ENCODE data around the gene C6orf132.

The C6orf132 gene

DNA sequence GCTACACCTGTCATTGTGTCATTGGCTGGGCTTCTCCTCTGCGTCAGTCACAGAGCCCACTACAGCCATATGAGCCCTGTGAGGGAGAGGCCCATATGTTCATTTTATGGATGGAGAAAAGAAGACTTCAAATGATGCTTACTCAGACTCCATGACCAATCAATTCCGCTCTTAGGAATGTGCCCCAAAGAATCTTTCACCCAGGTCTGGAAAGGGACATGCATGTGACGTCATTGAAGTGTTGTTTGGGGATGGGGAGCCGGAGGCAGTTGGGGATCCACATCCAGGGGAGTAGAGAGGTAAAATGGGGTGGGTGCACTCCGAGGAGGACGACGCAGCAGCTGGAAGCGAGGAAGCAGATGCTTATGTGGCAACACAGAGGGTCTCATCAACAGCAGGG, 9.6 kb upstream of the C6orf132 start:
- no peak overlapping the region for H3K27ac ChIP-seq
- TF ChIP-seq, protein P1, sequence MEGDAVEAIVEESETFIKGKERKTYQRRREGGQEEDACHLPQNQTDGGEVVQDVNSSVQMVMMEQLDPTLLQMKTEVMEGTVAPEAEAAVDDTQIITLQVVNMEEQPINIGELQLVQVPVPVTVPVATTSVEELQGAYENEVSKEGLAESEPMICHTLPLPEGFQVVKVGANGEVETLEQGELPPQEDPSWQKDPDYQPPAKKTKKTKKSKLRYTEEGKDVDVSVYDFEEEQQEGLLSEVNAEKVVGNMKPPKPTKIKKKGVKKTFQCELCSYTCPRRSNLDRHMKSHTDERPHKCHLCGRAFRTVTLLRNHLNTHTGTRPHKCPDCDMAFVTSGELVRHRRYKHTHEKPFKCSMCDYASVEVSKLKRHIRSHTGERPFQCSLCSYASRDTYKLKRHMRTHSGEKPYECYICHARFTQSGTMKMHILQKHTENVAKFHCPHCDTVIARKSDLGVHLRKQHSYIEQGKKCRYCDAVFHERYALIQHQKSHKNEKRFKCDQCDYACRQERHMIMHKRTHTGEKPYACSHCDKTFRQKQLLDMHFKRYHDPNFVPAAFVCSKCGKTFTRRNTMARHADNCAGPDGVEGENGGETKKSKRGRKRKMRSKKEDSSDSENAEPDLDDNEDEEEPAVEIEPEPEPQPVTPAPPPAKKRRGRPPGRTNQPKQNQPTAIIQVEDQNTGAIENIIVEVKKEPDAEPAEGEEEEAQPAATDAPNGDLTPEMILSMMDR (IDR thresholded peaks at IDR 0.05; ENCODE audit: low read depth, low read length, missing control alignments) = no peak
- in situ Hi-C loops (cut with HindIII; ENCODE audit: low pct_ligation_motif_present, low sequenced_read_pairs) = no loop called here
- H3K36me3 ChIP-seq (replicated peaks) = no peaks in the 10 kb centered on the region
- H3K4me3 ChIP-seq (ENCODE audit: low read depth, low read length) = no peak overlapping the region
- DNase-seq = no peak
- H3K27me3 ChIP-seq (replicated peaks) = no peaks in the 10 kb centered on the region

DNA sequence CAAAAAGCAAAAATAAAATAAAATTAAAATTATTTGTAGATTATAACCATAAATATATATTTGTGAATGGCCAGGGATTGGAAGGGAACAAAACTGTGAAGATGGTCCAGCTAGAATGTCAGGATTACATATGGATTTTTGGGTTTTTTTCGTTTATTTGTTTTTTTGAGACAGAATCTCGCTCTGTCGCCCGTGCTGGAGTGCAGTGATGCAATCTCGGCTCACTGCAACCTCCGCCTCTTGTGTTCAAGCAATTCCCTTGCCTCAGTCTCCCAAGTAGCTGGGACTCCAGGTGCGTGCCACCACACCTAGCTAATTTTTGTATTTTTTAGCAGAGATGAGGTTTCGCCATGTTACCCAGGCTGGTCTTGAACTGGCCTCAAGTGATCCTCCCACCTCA, 7.8 kb upstream of the C6orf132 start:
- Histone ChIP-seq H3K27ac (no peak overlapping the region), H3K4me3 (ENCODE audit: low read depth, low read length) (no peak overlapping the region), H3K27me3 (replicated peaks) (no peaks in the 10 kb centered on the region), H3K36me3 (replicated peaks) (no peaks in the 10 kb centered on the region)
- in situ Hi-C loops (cut with HindIII; ENCODE audit: low pct_ligation_motif_present, low sequenced_read_pairs) = no loop called here
- TF ChIP-seq, protein P1 (IDR thresholded peaks at IDR 0.05; ENCODE audit: low read depth, low read length, missing control alignments) = no peak
- no peak for DNase-seq

DNA sequence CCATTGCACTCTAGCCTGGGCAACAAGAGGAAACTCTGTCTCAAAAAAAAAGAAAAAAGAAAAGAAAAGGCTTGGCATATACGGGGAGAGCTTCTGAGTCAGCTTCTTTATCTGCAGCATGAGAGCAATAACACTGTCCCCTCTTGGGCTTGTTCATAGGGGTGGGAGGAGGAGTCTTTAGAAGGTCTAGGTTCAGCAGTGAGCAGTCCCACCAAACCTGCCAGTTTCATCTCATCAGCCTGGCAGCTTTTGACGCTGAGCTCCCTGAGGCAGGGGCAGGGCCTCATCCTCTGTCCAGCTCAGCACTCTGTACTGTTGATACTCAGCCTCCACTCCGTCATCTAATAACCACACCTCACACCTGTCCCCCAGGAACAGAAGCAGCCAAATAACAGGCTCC, 5.6 kb upstream of the C6orf132 start:
- TF ChIP-seq, protein P1 (IDR thresholded peaks at IDR 0.05; ENCODE audit: low read depth, low read length, missing control alignments) = no peak
- no peaks in the 10 kb centered on the region for H3K27me3 ChIP-seq (replicated peaks)
- H3K27ac ChIP-seq = no peak overlapping the region

DNA sequence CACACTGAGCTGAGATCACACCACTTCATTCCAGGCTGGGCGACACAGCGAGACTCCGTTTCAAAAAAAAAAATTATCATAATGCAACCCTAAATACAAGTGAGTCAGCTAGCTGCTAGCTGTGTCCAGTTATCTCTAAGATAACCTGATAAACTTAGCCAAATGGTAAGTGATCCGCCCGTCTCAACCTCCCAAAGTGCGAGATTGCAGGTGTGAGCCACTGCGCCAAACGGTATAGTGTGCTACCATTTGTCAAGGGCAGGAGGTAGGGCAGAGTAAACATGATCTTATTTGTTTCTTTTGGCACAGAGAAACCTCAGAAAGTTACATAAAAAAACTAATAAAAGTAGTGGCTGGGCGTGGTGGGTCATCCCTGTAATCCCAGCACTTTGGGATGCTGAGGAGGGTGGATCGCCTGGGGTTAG, 4.7 kb upstream of the C6orf132 start:
- DNase-seq = no peak
- Histone ChIP-seq H3K4me3 (ENCODE audit: low read depth, low read length) (no peak overlapping the region), H3K36me3 (replicated peaks) (no peaks in the 10 kb centered on the region), H3K27me3 (replicated peaks) (no peaks in the 10 kb centered on the region), H3K27ac (no peak overlapping the region)
- in situ Hi-C loops (cut with HindIII; ENCODE audit: low pct_ligation_motif_present, low sequenced_read_pairs) = no loop called here
- TF ChIP-seq, protein P1 (IDR thresholded peaks at IDR 0.05; ENCODE audit: low read depth, low read length, missing control alignments) = no peak

More for the DNA sequence above, 5.6 kb upstream of the C6orf132 start:
- DNase-seq = peak; percentile 47
- no peaks in the 10 kb centered on the region for H3K36me3 ChIP-seq (replicated peaks)
- in situ Hi-C loops (cut with HindIII; ENCODE audit: low pct_ligation_motif_present, low sequenced_read_pairs) = no loop called here
- no peak overlapping the region for H3K4me3 ChIP-seq (ENCODE audit: low read depth, low read length)

DNA sequence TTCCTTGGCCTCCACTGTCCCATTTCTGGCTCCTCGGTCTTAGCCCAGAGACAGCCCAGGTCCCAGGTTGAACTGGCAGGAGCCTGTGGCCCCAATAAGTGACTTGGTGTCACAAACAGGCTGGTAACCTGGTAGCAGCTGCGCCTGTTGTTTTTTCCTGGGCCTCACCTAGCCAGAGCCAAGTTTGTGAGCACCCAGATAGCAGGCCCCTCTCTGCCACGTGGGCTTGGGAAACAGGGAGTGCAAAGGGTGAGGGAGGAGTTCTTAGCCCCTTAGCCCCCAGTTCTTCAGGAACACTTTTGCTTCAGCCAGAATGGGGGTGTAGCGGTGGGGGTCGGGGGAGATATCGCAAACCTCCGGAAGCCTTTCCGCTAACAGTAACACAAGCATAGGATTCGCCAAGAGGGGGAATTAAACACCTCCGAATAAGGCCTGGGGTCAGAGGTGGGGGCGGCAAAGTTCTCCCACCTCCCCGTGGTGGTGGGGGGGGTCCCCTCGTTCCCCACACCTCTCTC, 760 bp downstream of the C6orf132 start:
- peak overlapping the region; percentile 91 for H3K27ac ChIP-seq
- peak overlapping the region; percentile 70 for H3K4me3 ChIP-seq (ENCODE audit: low read depth, low read length)
- in situ Hi-C loops (cut with HindIII; ENCODE audit: low pct_ligation_motif_present, low sequenced_read_pairs) = no loop called here
- H3K36me3 ChIP-seq (replicated peaks) = no peaks in the 10 kb centered on the region
- H3K27me3 ChIP-seq (replicated peaks) = no peaks in the 10 kb centered on the region
- no peak for DNase-seq
- TF ChIP-seq, protein P1 (IDR thresholded peaks at IDR 0.05; ENCODE audit: low read depth, low read length, missing control alignments) = no peak
